ENCODE measurements around the gene NOD2. TPM values are rescaled to one million over a fixed set of nuclear protein-coding genes. Genes with fewer than 3 reads are reported as not detected.
A peak's percentile ranks its signal among the peaks of the same experiment; 100 is the strongest.

NOD2 gene
- total RNA-seq, 1 experiment from 2014 or later = not detected

DNA sequence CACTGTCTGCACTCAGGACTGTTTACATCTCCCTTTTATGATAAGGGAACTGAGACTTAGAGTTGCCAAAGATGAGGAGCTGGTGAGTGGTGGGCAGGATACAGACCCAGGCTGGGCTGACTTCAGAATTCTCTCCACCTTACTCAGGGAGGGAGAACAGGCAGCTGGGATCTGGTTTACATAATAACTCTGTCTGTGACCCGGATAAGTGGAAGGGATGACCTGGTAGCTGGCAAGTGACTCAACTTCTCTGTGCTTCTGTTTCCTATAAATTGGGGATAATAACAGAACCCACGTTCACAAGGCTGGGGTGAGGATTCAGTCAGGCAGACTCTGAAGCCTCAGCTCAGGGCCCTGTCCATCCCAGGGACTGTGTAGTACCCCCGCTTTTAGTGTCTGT is 14.9 kb upstream of the NOD2 start:
- H3K4me3 ChIP-seq (ENCODE audit: insufficient read depth, low read depth, low read length) = no peak overlapping the region
- H3K27me3 ChIP-seq (ENCODE audit: control insufficient read depth, insufficient read depth, low read length) = no peaks in the 10 kb centered on the region
- DNase-seq = no peak
- H3K36me3 ChIP-seq (replicated peaks; ENCODE audit: control insufficient read depth, insufficient read depth, low read length) = no peaks in the 10 kb centered on the region

DNA sequence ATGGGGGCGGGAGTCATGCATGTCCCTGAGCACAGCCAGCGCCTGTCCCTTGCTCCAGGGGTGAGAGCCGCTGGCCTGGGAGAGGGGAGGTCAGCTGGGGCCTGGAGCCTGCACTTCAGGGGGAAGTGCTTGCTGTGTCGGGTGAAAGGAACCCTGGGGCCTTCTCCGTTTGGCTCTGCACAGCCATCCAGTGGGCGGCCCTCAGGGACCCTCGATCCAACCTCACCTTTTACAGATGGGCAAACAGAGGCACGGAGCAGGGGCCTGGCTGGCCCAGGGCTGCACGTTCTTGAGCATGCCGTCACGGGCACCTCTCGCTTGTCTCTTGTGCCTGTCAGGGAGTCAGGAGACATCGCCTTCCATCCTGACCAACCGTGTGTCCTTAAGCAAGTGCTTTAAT is 14.1 kb upstream of the NOD2 start:
- Histone ChIP-seq H3K36me3 (replicated peaks; ENCODE audit: control insufficient read depth, insufficient read depth, low read length) (no peaks in the 10 kb centered on the region), H3K27me3 (ENCODE audit: control insufficient read depth, insufficient read depth, low read length) (no peaks in the 10 kb centered on the region), H3K4me3 (ENCODE audit: insufficient read depth, low read depth, low read length) (no peak overlapping the region)
- DNase-seq = no peak

DNA sequence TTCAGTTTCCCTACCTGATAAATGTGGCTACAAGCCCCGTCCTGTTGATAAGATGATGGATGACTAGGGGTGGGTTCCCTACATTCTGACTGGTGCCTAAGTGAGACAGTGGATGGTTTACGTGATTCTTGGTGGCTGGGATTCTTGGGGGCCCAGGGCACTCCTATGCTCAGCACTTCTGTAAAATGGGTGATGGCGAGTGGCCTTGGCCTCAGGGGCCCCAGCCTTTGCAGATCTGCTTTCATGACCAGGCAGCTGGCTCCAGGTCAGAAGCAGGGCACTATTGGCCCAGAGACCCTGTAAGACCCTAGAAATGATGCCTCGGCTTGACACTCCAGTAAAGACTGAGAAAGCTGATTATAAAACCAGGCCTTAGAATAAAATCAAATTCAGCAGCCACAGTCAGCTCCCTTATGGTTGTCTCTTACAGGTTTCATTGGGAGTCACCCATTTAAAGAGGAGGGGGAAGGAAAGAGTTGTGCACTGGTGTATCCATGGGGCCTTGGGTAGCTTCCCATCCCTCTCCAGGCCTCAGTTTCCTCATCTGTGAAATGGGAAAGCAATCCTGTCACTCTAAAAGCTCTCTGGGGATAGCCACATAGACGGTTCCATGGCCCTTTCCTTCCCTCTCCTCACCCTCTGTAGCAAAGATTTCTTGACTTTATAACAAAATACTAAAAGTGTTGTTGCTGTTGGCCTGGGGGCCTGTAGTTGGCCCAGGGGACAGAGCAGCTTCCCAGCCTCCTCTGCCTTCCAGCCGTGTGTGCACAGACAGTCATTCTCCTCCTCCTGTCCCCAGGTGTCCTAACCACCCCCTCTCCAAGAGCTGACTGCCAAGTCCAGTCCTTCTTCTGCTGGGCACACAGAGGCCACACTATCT is 13.5 kb upstream of the NOD2 start:
- Histone ChIP-seq H3K27me3 (ENCODE audit: control insufficient read depth, insufficient read depth, low read length) (no peaks in the 10 kb centered on the region), H3K36me3 (replicated peaks; ENCODE audit: control insufficient read depth, insufficient read depth, low read length) (no peaks in the 10 kb centered on the region), H3K4me3 (ENCODE audit: insufficient read depth, low read depth, low read length) (no peak overlapping the region)
- no peak for DNase-seq

DNA sequence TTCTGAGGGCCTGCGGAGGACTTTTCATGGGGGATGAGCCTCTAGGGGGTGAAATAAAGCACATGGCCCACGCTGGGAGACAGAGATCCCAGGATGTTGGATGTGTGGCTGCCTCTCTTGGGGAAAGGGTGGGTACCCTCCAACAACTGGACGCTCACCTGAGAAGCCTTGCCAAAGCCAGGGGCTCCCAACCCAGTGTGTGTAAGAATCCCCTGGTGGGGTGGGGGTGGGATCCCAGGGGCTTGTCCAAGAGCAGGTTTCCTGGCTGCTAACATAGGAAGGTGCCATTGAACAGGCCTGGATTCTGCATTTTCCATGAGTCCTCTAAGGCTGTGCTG is 12.9 kb upstream of the NOD2 start:
- Histone ChIP-seq H3K36me3 (replicated peaks; ENCODE audit: control insufficient read depth, insufficient read depth, low read length) (no peaks in the 10 kb centered on the region), H3K27me3 (ENCODE audit: control insufficient read depth, insufficient read depth, low read length) (no peaks in the 10 kb centered on the region), H3K4me3 (ENCODE audit: insufficient read depth, low read depth, low read length) (no peak overlapping the region)
- DNase-seq = no peak

DNA sequence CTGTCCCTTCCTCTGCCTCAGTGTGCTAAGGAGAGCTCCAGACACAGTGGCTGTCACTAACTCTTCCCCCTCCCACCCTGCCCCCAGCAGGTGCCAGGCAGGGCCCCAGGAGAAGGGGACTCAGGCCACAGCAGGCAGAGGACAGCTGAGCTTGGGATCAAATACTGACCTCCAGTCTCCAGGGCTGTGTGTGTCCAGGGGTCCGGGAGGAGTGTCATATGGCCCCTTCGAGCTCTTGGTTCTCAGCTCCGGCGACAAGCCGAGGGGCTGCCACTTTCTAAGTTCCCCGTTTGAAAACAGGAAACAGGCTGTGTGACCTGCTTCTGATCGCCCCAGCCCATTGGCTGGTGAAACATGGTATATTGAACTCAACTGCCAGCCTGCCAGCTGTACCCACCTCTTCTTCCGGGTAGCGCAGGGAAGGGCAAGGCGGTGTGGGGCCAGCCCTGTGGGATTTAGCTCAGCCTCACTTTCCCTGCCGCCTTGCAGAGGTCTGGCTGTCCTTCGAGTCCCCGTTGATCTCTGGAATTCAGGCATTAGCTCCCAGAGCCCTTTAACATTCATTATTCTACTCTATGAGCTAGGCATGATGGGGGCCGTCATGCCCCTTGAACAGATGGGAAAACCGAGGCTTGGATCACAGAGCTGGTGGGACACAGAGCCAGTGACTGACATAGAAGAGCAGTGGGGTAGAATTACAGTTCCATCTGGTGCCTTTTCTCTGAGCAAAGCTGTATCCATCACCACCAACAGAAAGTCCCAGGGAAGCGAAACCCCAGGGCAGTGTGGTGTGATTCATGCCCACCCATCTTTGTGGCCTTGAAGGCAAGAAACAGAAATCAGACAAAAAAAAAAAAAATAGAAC is 12.2 kb upstream of the NOD2 start, which contains the start of gene SNX20:
Gene SNX20 (minus strand): TSS at position 292 of the 865 bp plus-strand sequence. CDS start 3,786 bp downstream, outside the sequence.
- Histone ChIP-seq H3K27me3 (ENCODE audit: control insufficient read depth, insufficient read depth, low read length) (no peaks in the 10 kb centered on the region), H3K4me3 (ENCODE audit: insufficient read depth, low read depth, low read length) (no peak within 1 kb of the TSS), H3K36me3 (replicated peaks; ENCODE audit: control insufficient read depth, insufficient read depth, low read length) (no peaks in the 10 kb centered on the region)
- DNase-seq = peak; percentile 31

DNA sequence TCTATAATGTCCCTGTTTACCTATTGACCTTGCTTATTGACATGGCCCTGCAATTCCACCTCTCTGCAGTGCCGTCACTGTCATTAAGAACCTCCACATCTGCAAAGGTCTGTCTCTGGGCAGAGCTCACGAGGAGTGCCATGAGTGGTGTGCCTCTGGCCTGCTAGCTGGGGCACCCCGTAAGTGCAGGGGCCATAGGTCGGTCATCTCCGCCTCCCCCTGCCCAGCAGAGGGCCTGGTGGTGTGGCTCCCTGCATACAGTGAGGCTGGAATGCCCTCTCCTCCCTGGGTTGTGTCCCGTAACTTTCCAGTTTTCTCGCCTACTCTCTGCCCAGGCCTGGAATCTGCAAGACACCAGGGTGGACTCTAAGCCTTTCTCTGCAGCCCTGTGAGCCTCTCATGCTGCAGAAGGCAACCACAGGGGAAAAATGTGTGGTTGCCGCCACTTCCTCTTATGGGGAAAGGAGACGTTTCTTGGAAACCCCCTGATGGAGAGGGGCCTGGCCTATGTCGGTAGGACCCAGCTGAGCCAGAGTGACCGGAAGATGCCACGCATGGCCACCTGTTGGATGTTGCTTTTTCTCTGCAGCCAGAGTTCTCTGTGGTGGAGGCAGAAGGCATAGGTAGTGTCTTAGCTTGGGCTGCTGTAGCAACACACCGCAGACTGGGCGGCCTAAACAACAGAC is 9.6 kb upstream of the NOD2 start:
- H3K4me3 ChIP-seq (ENCODE audit: insufficient read depth, low read depth, low read length) = no peak overlapping the region
- H3K36me3 ChIP-seq (replicated peaks; ENCODE audit: control insufficient read depth, insufficient read depth, low read length) = no peaks in the 10 kb centered on the region
- DNase-seq = no peak
- H3K27me3 ChIP-seq (ENCODE audit: control insufficient read depth, insufficient read depth, low read length) = no peaks in the 10 kb centered on the region; the same call in 1 of the 2 replicates

DNA sequence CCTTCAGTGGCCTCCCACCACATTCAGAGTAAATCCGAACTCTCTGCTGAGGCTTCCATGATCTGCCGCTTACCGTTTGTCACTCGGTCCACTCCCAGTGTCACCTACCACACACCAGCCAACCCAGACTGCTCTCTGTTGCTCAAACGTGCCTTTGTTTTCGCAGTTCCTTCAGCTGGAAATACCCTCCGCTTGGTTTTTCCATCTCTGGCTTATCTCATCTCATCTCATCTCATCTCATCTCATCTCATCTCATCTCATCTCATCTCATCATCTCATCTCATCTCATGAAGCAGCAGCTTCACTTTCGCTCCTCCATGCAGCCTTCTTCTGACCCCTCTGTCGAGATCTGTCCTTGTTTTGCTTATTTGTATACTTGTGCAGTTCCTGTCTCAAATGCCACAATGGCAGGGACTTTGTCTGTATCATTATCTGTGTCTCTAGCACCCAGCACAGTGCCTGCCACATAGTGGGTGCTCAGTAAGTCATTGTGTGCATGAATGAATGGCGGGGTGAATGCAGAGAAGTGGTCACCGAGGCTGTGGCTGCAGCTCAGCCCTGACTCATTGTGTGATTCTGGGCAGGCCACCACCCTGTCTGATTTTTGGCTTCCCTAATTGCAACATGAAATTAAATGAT is 8.5 kb upstream of the NOD2 start:
- Histone ChIP-seq H3K36me3 (replicated peaks; ENCODE audit: control insufficient read depth, insufficient read depth, low read length) (no peaks in the 10 kb centered on the region), H3K27me3 (ENCODE audit: control insufficient read depth, insufficient read depth, low read length) (no peaks in the 10 kb centered on the region; the same call in 1 of the 2 replicates), H3K4me3 (ENCODE audit: insufficient read depth, low read depth, low read length) (no peak overlapping the region)
- no peak for DNase-seq

DNA sequence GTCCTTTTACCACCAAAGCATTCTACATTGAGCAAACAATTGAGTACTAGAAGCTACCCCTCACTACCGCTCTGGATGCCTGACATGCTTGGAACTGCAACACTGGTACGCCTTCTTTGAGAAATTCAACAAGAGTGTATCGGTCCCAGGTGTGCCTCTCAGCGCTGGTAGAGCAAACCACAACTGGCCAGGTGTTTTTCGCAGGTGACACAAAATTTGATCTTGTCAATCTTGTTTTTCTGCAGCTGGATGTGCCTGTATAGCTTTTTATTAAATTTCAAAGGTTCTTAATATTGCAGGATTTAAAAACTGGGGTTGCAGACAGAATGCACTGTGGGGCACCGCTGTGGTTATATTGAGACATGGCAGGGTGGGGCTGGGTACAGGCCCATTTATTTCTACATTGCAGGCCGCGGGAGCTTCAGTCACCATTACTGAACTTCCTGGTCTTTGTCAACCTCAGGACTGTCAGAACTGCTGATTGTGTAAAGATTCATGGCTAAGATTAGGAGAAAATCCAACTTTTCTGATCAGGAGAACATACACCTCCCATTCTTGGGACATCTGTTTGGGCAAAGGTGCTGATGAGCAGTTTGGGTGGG is 7.8 kb upstream of the NOD2 start:
- no peak overlapping the region for H3K4me3 ChIP-seq (ENCODE audit: insufficient read depth, low read depth, low read length)
- H3K27me3 ChIP-seq (ENCODE audit: control insufficient read depth, insufficient read depth, low read length) = no peaks in the 10 kb centered on the region; the same call in 1 of the 2 replicates
- no peak for DNase-seq
- no peaks in the 10 kb centered on the region for H3K36me3 ChIP-seq (replicated peaks; ENCODE audit: control insufficient read depth, insufficient read depth, low read length)

DNA sequence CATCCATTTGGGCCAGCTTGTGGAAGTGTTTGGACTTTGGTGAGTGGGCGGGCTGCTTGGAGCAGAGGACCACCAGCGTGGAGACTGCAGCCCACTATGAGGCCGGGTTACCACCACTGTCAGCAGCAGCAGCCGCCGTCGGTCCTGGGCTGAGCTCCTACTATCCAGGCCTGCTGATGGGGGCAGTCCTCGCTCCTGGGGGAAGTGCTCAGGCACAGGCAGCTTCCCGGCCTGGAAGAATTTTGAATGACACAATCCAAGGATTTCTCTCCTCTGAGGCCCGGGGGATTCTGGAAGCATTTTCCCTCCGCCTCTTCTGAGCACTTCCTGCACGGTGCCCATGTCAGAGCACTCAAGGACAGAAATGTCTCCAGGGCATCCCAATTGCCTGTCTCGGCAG is 5.3 kb upstream of the NOD2 start:
- H3K36me3 ChIP-seq (replicated peaks; ENCODE audit: control insufficient read depth, insufficient read depth, low read length) = no peaks in the 10 kb centered on the region
- H3K27me3 ChIP-seq (ENCODE audit: control insufficient read depth, insufficient read depth, low read length) = peaks cover 6% of the 10 kb centered on the region
- H3K4me3 ChIP-seq (ENCODE audit: insufficient read depth, low read depth, low read length) = no peak overlapping the region
- DNase-seq = no peak

DNA sequence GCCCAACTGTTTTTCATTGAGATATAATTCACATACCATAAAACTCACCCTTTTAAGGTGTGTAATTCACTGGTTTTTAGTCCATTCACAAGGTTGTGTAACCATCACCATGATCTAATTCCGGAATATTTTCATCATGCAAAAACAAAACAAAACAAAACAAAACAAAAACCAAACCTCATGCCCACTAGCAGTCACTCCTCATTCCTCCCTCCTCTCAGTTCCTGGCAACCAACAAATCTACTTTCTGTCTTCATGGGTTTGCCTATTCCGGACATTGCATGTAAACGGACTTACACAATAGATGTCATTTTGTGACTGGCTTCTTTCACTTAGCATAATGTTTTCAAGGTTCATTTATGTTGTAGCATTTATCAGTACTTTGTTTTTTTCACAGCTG is 4.5 kb upstream of the NOD2 start:
- H3K36me3 ChIP-seq (replicated peaks; ENCODE audit: control insufficient read depth, insufficient read depth, low read length) = no peaks in the 10 kb centered on the region
- no peak for DNase-seq

DNA sequence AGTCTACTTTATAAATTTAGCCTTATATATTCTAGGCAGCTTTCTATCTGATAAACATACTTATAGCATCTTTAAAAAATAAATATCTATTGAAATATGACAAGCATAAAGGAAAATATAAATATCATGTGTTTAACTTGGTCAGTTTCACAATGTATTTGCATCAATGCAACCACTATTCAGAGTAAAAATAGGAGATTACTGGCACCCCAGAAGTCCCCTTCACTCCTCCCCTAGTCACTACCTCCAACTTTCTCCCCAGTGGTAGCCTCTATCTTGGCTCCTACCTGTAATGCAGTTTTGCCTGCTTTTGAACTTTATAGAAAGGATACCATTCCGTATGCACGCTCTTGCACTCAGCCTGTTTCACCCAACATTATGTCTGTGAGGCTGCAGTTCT is 3.2 kb upstream of the NOD2 start:
- DNase-seq = no peak
- H3K27me3 ChIP-seq (ENCODE audit: control insufficient read depth, insufficient read depth, low read length) = peaks cover 14% of the 10 kb centered on the region
- no peak overlapping the region for H3K4me3 ChIP-seq (ENCODE audit: insufficient read depth, low read depth, low read length)
- H3K36me3 ChIP-seq (replicated peaks; ENCODE audit: control insufficient read depth, insufficient read depth, low read length) = no peaks in the 10 kb centered on the region

More for the DNA sequence above, 4.5 kb upstream of the NOD2 start:
- H3K27me3 ChIP-seq (ENCODE audit: control insufficient read depth, insufficient read depth, low read length) = peaks cover 12% of the 10 kb centered on the region
- H3K4me3 ChIP-seq (ENCODE audit: insufficient read depth, low read depth, low read length) = no peak overlapping the region

DNA sequence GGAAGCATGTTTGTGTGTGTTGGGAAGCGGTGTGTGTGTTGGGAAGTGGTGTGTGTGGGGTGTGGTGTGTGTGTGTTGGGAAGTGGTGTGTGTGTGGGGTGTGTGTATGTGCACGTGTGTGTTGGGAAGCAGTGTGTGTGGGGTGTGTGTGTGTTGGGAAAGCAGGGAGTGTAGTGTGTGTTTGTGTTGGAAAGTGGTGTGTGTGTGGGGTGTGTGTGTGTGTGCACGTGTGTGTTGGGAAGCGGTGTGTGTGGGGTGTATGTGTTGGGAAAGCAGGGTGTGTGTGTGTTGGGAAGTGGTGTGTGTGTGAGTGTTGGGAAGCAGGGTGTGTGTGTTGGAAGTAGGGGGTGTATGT is 785 bp upstream of the NOD2 start:
- no peaks in the 10 kb centered on the region for H3K36me3 ChIP-seq (replicated peaks; ENCODE audit: control insufficient read depth, insufficient read depth, low read length)
- no peak for DNase-seq
- H3K27me3 ChIP-seq (ENCODE audit: control insufficient read depth, insufficient read depth, low read length) = peaks cover 14% of the 10 kb centered on the region
- H3K4me3 ChIP-seq (ENCODE audit: insufficient read depth, low read depth, low read length) = no peak overlapping the region

DNA sequence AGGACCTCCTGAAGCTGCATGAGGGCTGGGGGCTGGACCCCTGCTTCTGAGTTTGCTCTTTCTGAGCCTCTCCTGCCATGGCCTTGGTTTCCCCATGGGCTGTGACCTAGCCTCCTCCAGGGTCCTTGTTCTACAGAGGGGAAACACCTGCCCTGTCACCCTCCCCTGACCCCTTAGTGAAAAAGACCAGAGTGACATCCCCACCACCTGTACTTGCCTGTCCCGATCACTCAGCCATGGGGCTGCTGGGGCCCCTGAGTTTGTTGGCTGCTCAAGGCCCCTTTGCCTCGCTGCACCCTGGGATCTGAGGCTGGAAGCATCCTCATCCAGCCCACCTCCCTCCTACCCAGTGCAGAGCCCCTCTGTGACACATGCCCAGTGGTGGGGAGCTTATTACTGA is 800 bp downstream of the NOD2 start:
- H3K27me3 ChIP-seq (ENCODE audit: control insufficient read depth, insufficient read depth, low read length) = peaks cover 14% of the 10 kb centered on the region
- no peak overlapping the region for H3K4me3 ChIP-seq (ENCODE audit: insufficient read depth, low read depth, low read length)
- H3K36me3 ChIP-seq (replicated peaks; ENCODE audit: control insufficient read depth, insufficient read depth, low read length) = no peaks in the 10 kb centered on the region
- DNase-seq = no peak

Data from H7 (cell line).